Stomach (tissue), 9 donors: ENCODE data around the gene ZNF544. TPM values are rescaled to one million over a fixed set of nuclear protein-coding genes. Genes with fewer than 3 reads are reported as not detected.

Source experiments
- DNase-seq, 2 donors: peaks; one replicate each; pipeline versions ENCODE4 v3.0.0 to v3.0.0-alpha.2; 2013 to 2019
- H3K27ac ChIP-seq, 5 donors: fragments of 200-600 bp in 4 of 5; sonication (generic) in 4 of 5; one replicate each; pipeline ENCODE4 v1.5.1; 2013 to 2019; ENCODE audit warnings: mild to moderate bottlenecking in 1 of 5, moderate library complexity in 1 of 5
- H3K27me3 ChIP-seq, 3 donors: fragments of 200-600 bp; sonication (generic); one replicate each; pipeline ENCODE4 v1.5.1; 2017 to 2019; ENCODE audit warnings: mixed run types in 1 of 3
- H3K36me3 ChIP-seq, 4 donors: fragments of 200-600 bp; sonication (generic); 1 replicate in 3 of 4; 2 replicates in 1 of 4; pipeline ENCODE4 v1.5.1; 2016 to 2019
- H3K4me1 ChIP-seq, 4 donors: fragments of 200-600 bp; sonication (generic); one replicate each; pipeline ENCODE4 v1.5.1; 2016 to 2019
- H3K4me3 ChIP-seq, 4 donors: fragments of 200-600 bp; sonication (generic) in 3 of 4; one replicate each; pipeline ENCODE4 v1.5.1; 2016 to 2019; ENCODE audit warnings: mild to moderate bottlenecking in 1 of 4
- H3K9me3 ChIP-seq, 4 donors: fragments of 200-600 bp; sonication (generic); one replicate each; pipeline ENCODE4 v1.5.1; 2016 to 2019
- CTCF ChIP-seq, 7 experiments: fragments of 450-650 bp in 4 of 7; fragments of 200-600 bp in 3 of 7; sonication (generic) in 3 of 7; IDR thresholded peaks; one replicate each; pipeline ENCODE4 v1.5.1; 2016 to 2019; ENCODE audit warnings: antibody characterized with exemption in 7 of 7, control low read depth in 2 of 7, mild to moderate bottlenecking in 1 of 7
- EP300 ChIP-seq: sonication (generic); formaldehyde crosslinking; IDR thresholded peaks from one replicate; pipeline ENCODE4 v1.6.1; 2017; ENCODE audit warnings: antibody characterized with exemption
- POLR2A ChIP-seq, 4 donors: fragments of 450-650 bp; IDR thresholded peaks; one replicate each; pipeline ENCODE4 v1.6.1; 2016; ENCODE audit warnings: antibody characterized with exemption in 4 of 4, control low read depth in 2 of 4, mild to moderate bottlenecking in 1 of 4, moderate library complexity in 1 of 4
- POLR2AphosphoS5 ChIP-seq, 3 donors: sonication (generic); formaldehyde crosslinking; IDR thresholded peaks; one replicate each; pipeline ENCODE4 v1.6.1; 2016; ENCODE audit warnings: antibody characterized with exemption in 3 of 3
- WGBS, 5 donors: extraction: QIAGEN DNeasy Blood & Tissue Kit in 3 of 5; methylation state at CpG; one replicate each; pipeline versions ENCODE4 v1.1.5 to v1.1.7; 2013 to 2018; 5-methylcytosine and 5-hydroxymethylcytosine counted together
- intact Hi-C: fragments of 100-400 bp; cut with DNase I; formaldehyde crosslinking; loops from one replicate; pipeline ENCODE4 v1.15.1; 2023; ENCODE audit warnings: low total_unique reads
- polyA plus RNA-seq, 3 donors: library from polyadenylated mRNA; stranded (reverse); fragments of 200-250 nt; gene quantifications; one replicate each; pipeline ENCODE4 v1.2.3, GENCODE V29; 2013
- total RNA-seq, 5 donors: library from RNA; depleted of rRNA; stranded (reverse); fragments of >200 nt; gene quantifications; one replicate each; pipeline versions ENCODE4 v1.1.0 to v1.2.3, GENCODE V29; 2014 to 2016
- donor health status: healthy with polysubstance abuse.
- donor health status: Bipolar disorder and iron deficiency.
- donor health status: healthy.

The ZNF544 gene
- total and polyA plus RNA-seq, 8 donors = 9.5 to 60.7 (median 20.0) TPM

DNA sequence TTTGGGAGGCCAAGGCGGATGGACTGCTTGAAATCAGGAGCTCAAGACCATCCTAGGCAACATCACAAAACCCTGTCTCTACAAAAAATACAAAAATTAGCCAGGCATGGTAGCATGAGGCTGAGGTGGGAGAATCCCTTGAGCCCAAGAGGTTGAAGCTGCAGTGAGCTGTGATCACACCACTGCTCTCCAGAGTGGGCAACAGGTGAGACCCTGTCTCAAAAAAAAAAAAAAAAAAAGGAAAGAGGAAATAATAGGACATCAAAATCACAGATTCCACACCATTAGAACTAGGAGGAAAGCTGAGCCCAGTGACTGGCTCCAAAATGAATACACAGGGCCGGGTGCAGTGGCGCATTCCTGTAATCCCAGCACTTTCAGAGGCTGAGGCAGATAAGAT lies 46.9 kb downstream of the ZNF544 start:
- TF ChIP-seq POLR2A (IDR thresholded peaks at IDR 0.05) = no peak
- TF ChIP-seq POLR2AphosphoS5 (IDR thresholded peaks at IDR 0.05) = no peak
- no peak for TF ChIP-seq EP300
- TF ChIP-seq CTCF (IDR thresholded peaks at IDR 0.05) = no peak
- H3K27ac ChIP-seq = no peak overlapping the region
- H3K36me3 ChIP-seq = peaks cover 0 to 71% (median 46%) of the 10 kb centered on the region in 4 donors
- DNase-seq = no peak
- H3K4me3 ChIP-seq = no peak overlapping the region
- peaks cover 7 to 27% (median 17%) of the 10 kb centered on the region in 4 donors for H3K4me1 ChIP-seq
- intact Hi-C loops = no loop called here
- 94 to 100% (median 99%) methylated on average over 3 of the region's 3 CpGs for WGBS, 5 donors
- peaks cover 23 to 69% (median 59%) of the 10 kb centered on the region in 4 donors for H3K9me3 ChIP-seq
- H3K27me3 ChIP-seq = no peaks in the 10 kb centered on the region

DNA sequence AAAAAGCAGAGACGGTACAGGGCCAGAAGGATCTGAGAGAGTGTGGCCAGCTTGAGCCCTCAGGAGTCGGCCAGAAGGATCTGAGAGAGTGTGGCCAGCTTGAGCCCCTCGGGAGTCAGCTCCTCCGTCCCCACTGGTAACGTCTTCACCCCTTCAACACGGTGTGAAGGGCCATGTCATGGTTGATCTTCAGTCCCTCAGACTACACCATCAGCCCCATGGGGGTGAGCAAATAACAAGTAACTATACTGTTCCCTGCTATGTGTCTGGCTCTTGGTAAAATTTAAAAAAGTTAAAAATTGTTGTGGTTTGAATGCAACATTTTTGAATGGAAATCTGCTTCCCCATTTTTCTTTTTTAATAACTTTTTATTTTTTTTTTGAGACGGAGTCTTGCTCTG lies 48.5 kb downstream of the ZNF544 start:
- Histone ChIP-seq H3K9me3 (peaks cover 7 to 53% (median 43%) of the 10 kb centered on the region in 4 donors), H3K36me3 (peaks cover 0 to 58% (median 31%) of the 10 kb centered on the region in 4 donors), H3K4me1 (peaks cover 7 to 32% (median 20%) of the 10 kb centered on the region in 4 donors), H3K4me3 (no peak overlapping the region), H3K27me3 (no peaks in the 10 kb centered on the region), H3K27ac (no peak overlapping the region)
- 94 to 96% (median 94%) methylated on average over 7 of the region's 7 CpGs for WGBS, 5 donors
- DNase-seq = no peak
- TF ChIP-seq EP300 = no peak
- TF ChIP-seq CTCF (IDR thresholded peaks at IDR 0.05) = no peak
- TF ChIP-seq POLR2AphosphoS5 (IDR thresholded peaks at IDR 0.05) = no peak
- no peak for TF ChIP-seq POLR2A (IDR thresholded peaks at IDR 0.05)
- intact Hi-C loops = no loop called here

DNA sequence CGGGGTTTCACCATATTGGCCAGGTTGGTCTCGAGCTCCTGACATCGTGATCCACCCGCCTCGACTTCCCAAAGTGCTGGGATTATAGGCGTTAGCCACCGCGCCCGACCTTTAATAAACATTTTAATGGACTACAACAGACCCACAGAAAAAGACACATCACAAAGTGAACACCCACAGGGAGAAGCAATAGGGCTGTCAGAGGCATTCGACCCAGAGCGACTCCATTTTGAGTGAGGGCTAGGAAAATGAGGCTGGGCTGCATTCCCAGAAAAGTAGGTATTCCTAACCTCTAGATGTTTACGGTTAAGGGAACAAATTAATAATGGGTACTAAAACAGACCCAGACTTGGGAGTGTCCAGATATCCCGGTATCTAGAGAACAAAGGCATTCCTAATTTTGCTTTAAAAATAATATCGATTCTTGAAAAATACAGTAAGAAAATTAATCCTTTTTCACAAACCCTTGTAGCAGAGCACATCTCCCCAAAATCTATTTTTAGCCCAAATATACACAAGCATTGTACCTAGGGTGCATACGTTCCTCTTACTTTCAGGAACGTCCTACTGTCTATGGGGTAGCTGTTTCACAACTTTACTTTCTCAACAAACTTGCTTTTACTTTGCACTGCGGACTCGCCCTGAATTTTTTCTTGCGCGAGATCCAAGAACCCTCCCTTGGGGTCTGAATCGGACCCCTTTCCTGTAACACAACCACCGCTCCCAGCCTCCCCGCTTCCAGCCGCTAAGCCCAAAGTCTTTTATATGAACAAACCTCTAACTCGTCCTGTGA lies 49.2 kb downstream of the ZNF544 start:
- intact Hi-C loops = no loop called here

More for the DNA sequence above, 49.2 kb downstream of the ZNF544 start:
- H3K4me1 ChIP-seq = peaks cover 7 to 32% (median 20%) of the 10 kb centered on the region in 4 donors
- TF ChIP-seq POLR2AphosphoS5 (IDR thresholded peaks at IDR 0.05) (no peak), CTCF (IDR thresholded peaks at IDR 0.05) (no peak), POLR2A (IDR thresholded peaks at IDR 0.05) (no peak)
- 37 to 43% (median 42%) methylated on average over 24 to 25 of the region's 25 CpGs for WGBS, 5 donors
- peak overlapping the region; percentile 76 to 91 (median 85) for H3K27ac ChIP-seq
- peak overlapping the region; percentile 63 to 97 (median 84) for H3K4me3 ChIP-seq
- H3K27me3 ChIP-seq = no peaks in the 10 kb centered on the region
- peak in 1 of 2 donors; percentile 19 for DNase-seq
- peaks cover 0 to 58% (median 25%) of the 10 kb centered on the region in 4 donors for H3K36me3 ChIP-seq
- H3K9me3 ChIP-seq = peaks cover 5 to 48% (median 37%) of the 10 kb centered on the region in 4 donors
